Liver (tissue), 9 donors: ENCODE measurements around the gene PSENEN. TPM values are rescaled to one million over a fixed set of nuclear protein-coding genes. Genes with fewer than 3 reads are reported as not detected.

ENCODE experiments used
- DNase-seq: peaks from one replicate; pipeline ENCODE4 v3.0.0-alpha.2; 2017; ENCODE audit warnings: low spot score
- H3K27ac ChIP-seq, 2 donors: one replicate each; pipeline ENCODE4 v1.7.0; 2013; ENCODE audit warnings: inconsistent platforms in 2 of 2, low read length in 2 of 2, control low read depth in 1 of 2, low read depth in 1 of 2, mild to moderate bottlenecking in 1 of 2
- H3K27me3 ChIP-seq, 4 donors: one replicate each; pipeline versions ENCODE4 v1.6.1 to v1.7.0; 2013; ENCODE audit warnings: low read length in 3 of 4, inconsistent platforms in 1 of 4, mild to moderate bottlenecking in 1 of 4, moderate library complexity in 1 of 4; ENCODE audit not compliant: control insufficient read depth in 4 of 4, insufficient read depth in 4 of 4
- H3K36me3 ChIP-seq, 4 donors: one replicate each; pipeline versions ENCODE4 v1.6.1 to v1.7.0; 2013; ENCODE audit warnings: low read length in 3 of 4, mild to moderate bottlenecking in 3 of 4, low read depth in 1 of 4, moderate library complexity in 1 of 4; ENCODE audit not compliant: control insufficient read depth in 4 of 4, insufficient read depth in 3 of 4
- H3K4me1 ChIP-seq, 4 donors: one replicate each; pipeline versions ENCODE4 v1.6.1 to v1.7.0; 2013; ENCODE audit warnings: low read length in 3 of 4, mild to moderate bottlenecking in 3 of 4, moderate library complexity in 1 of 4; ENCODE audit not compliant: control insufficient read depth in 4 of 4, insufficient read depth in 4 of 4
- H3K4me3 ChIP-seq, 3 donors: one replicate each; pipeline versions ENCODE4 v1.6.1 to v1.7.0; 2013; ENCODE audit warnings: low read length in 3 of 3, control low read depth in 1 of 3, low read depth in 1 of 3, mild to moderate bottlenecking in 1 of 3
- H3K9ac ChIP-seq, 2 donors: one replicate each; pipeline ENCODE4 v1.7.0; 2013; ENCODE audit warnings: low read length in 2 of 2, mild to moderate bottlenecking in 2 of 2, moderate library complexity in 2 of 2, control low read depth in 1 of 2, low read depth in 1 of 2
- H3K9me3 ChIP-seq, 4 donors: one replicate each; pipeline versions ENCODE4 v1.6.1 to v1.7.0; 2013; ENCODE audit warnings: low read length in 3 of 4; ENCODE audit not compliant: control insufficient read depth in 4 of 4
- CTCF ChIP-seq: fragments of 150-350 bp; IDR thresholded peaks from 2 replicates; pipeline ENCODE4 v1.5.1; 2017; ENCODE audit warnings: improper control_type of control experiment, low read depth, low read length; ENCODE audit not compliant: missing input control
- EGR1 ChIP-seq, 2 donors: IDR thresholded peaks; 2 replicates each; pipeline ENCODE4 v1.6.1; 2016 to 2018; ENCODE audit warnings: antibody characterized with exemption in 2 of 2, low read depth in 2 of 2
- FOXA1 ChIP-seq: IDR thresholded peaks from 2 replicates; pipeline ENCODE4 v1.6.1; 2016; ENCODE audit warnings: antibody characterized with exemption
- FOXA2 ChIP-seq: IDR thresholded peaks from 2 replicates; pipeline ENCODE4 v1.6.1; 2016; ENCODE audit warnings: antibody characterized with exemption
- GABPA ChIP-seq, 2 donors: IDR thresholded peaks in 1 of 2; conservative IDR thresholded peaks in 1 of 2; 2 replicates each; pipeline ENCODE4 v1.6.1; 2016; ENCODE audit warnings: antibody characterized with exemption in 2 of 2, mild to moderate bottlenecking in 1 of 2, moderate library complexity in 1 of 2
- HNF4A ChIP-seq, 2 donors: conservative IDR thresholded peaks; 2 replicates each; pipeline ENCODE4 v1.6.1; 2016; ENCODE audit warnings: antibody characterized with exemption in 2 of 2, mild to moderate bottlenecking in 2 of 2
- HNF4G ChIP-seq: IDR thresholded peaks from 2 replicates; pipeline ENCODE4 v1.6.1; 2016; ENCODE audit warnings: antibody characterized with exemption
- JUND ChIP-seq, 2 donors: IDR thresholded peaks; 2 replicates each; pipeline ENCODE4 v1.6.1; 2016; ENCODE audit warnings: antibody characterized with exemption in 2 of 2
- NR2F2 ChIP-seq: IDR thresholded peaks from 2 replicates; pipeline ENCODE4 v1.6.1; 2016; ENCODE audit warnings: antibody characterized with exemption
- RAD21 ChIP-seq, 2 donors: IDR thresholded peaks; 2 replicates each; pipeline ENCODE4 v1.6.1; 2016; ENCODE audit warnings: antibody characterized with exemption in 2 of 2, mild to moderate bottlenecking in 2 of 2
- REST ChIP-seq: IDR thresholded peaks from 2 replicates; pipeline ENCODE4 v1.6.1; 2016; ENCODE audit warnings: antibody characterized with exemption, mild to moderate bottlenecking
- RXRA ChIP-seq, 2 donors: IDR thresholded peaks; 2 replicates each; pipeline ENCODE4 v1.6.1; 2017 to 2018; ENCODE audit warnings: antibody characterized with exemption in 2 of 2, mild to moderate bottlenecking in 1 of 2
- TAF1 ChIP-seq: conservative IDR thresholded peaks from 2 replicates; pipeline ENCODE4 v1.6.1; 2016; ENCODE audit warnings: antibody characterized with exemption, mild to moderate bottlenecking
- YY1 ChIP-seq: IDR thresholded peaks from 2 replicates; pipeline ENCODE4 v1.6.1; 2016; ENCODE audit warnings: antibody characterized with exemption, mild to moderate bottlenecking
- WGBS: extraction: QIAGEN DNeasy Blood & Tissue Kit; methylation state at CpG from one replicate; pipeline ENCODE4 v1.1.7; 2013; 5-methylcytosine and 5-hydroxymethylcytosine counted together
- polyA plus RNA-seq, 2 donors: library from polyadenylated mRNA; stranded (reverse) in 1 of 2; unstranded in 1 of 2; fragments of 200-250 nt in 1 of 2; fragments of >200 nt in 1 of 2; fragmentation: Nextera tagmentation in 1 of 2; extraction: Ambion mirVana in 1 of 2; gene quantifications; one replicate each; pipeline versions ENCODE4 v1.2.1 to v1.2.3, GENCODE V29; 2013 to 2015
- total RNA-seq, 2 donors: library from RNA; depleted of rRNA; stranded (reverse); fragments of >200 nt; gene quantifications; one replicate each; pipeline ENCODE4 v1.2.3, GENCODE V29; 2014
- donor health status: healthy.
- donor health status: healthy.
- donor health status: healthy.
- donor health status: healthy.
- donor health status: healthy.

PSENEN gene
- total and polyA plus RNA-seq, 4 donors: 7.4 to 58.1 (median 20.7) TPM

DNA sequence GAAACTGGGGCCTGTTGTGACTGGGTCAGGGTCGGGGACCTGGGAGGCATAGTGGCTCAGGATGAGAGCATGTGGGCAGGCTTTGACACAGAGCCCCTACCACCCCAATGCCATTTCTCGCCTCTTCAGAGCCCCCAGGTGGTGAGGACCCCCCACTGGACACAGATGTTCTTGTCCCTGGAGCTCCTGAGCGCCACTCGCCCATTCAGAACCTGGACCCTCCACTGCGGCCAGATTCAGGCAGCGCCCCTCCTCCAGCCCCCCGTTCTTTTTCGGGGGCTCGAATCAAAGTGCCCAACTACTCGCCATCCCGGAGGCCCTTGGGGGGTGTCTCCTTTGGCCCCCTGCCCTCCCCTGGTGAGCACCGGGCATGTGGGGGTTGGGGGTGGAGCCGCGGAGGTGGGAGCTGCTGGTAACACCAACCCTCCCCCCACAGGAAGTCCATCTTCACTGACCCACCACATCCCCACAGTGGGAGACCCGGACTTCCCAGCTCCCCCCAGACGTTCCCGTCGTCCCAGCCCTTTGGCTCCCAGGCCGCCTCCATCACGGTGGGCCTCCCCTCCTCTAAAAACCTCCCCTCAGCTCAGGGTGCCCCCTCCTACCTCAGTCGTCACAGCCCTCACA lies 13.6 kb upstream of the PSENEN start:
- Histone ChIP-seq H3K27ac (no peak overlapping the region), H3K4me1 (no peaks in the 10 kb centered on the region), H3K9me3 (no peaks in the 10 kb centered on the region), H3K4me3 (no peak overlapping the region), H3K9ac (no peak overlapping the region), H3K27me3 (no peaks in the 10 kb centered on the region), H3K36me3 (peaks cover 44 to 92% (median 56%) of the 10 kb centered on the region in 4 donors)
- 92% methylated on average over 21 of the region's 21 CpGs for WGBS
- DNase-seq: no peak
- no peak for TF ChIP-seq CTCF
- no peak for TF ChIP-seq YY1
- no peak for TF ChIP-seq FOXA2
- TF ChIP-seq FOXA1: no peak
- no peak for TF ChIP-seq HNF4G
- no peak for TF ChIP-seq RAD21 (IDR thresholded peaks at IDR 0.05)
- TF ChIP-seq JUND (IDR thresholded peaks at IDR 0.05): no peak
- TF ChIP-seq HNF4A (conservative IDR thresholded peaks at IDR 0.05): no peak
- TF ChIP-seq RXRA (IDR thresholded peaks at IDR 0.05): no peak
- TF ChIP-seq REST: no peak
- TF ChIP-seq EGR1 (IDR thresholded peaks at IDR 0.05; ENCODE audit: low read depth in 2 of 2): no peak
- TF ChIP-seq NR2F2: no peak
- TF ChIP-seq TAF1: no peak

GRCh38 chr19:35732540-35733179 lies 12.8 kb upstream of the PSENEN start:
- 95% methylated on average over 25 of the region's 25 CpGs for WGBS
- Histone ChIP-seq H3K9ac (no peak overlapping the region), H3K4me1 (no peaks in the 10 kb centered on the region), H3K27me3 (no peaks in the 10 kb centered on the region), H3K36me3 (peaks cover 39 to 91% (median 51%) of the 10 kb centered on the region in 4 donors), H3K9me3 (no peaks in the 10 kb centered on the region), H3K27ac (no peak overlapping the region), H3K4me3 (no peak overlapping the region)
- DNase-seq: no peak
- no peak for TF ChIP-seq RXRA (IDR thresholded peaks at IDR 0.05)
- TF ChIP-seq GABPA (IDR thresholded peaks at IDR 0.05 in 1 of 2, conservative IDR thresholded peaks at IDR 0.05 in 1 of 2): no peak
- TF ChIP-seq HNF4G: no peak
- no peak for TF ChIP-seq JUND (IDR thresholded peaks at IDR 0.05)
- TF ChIP-seq NR2F2: no peak
- TF ChIP-seq REST: no peak
